SK-N-SH (cell line): ENCODE data around the gene WRAP73.

Experiments used
- RCOR1 ChIP-seq: fragments of 150-350 bp; IDR thresholded peaks from 2 replicates; pipeline ENCODE4 v1.6.1; 2017; ENCODE audit warnings: antibody characterized with exemption, low read length
- TF ChIP-seq, protein P1 (sequence below): fragments of 150-350 bp; IDR thresholded peaks from 2 replicates; pipeline ENCODE4 v1.6.1; 2017; ENCODE audit warnings: antibody characterized with exemption, low read length, low read depth, borderline replicate concordance
- TF ChIP-seq, protein P2 (sequence below): fragments of 200-600 bp; sonication (generic); IDR thresholded peaks from 2 replicates; pipeline ENCODE4 v1.6.1; 2017; ENCODE audit warnings: antibody characterized with exemption, mild to moderate bottlenecking, moderate library complexity

DNA sequence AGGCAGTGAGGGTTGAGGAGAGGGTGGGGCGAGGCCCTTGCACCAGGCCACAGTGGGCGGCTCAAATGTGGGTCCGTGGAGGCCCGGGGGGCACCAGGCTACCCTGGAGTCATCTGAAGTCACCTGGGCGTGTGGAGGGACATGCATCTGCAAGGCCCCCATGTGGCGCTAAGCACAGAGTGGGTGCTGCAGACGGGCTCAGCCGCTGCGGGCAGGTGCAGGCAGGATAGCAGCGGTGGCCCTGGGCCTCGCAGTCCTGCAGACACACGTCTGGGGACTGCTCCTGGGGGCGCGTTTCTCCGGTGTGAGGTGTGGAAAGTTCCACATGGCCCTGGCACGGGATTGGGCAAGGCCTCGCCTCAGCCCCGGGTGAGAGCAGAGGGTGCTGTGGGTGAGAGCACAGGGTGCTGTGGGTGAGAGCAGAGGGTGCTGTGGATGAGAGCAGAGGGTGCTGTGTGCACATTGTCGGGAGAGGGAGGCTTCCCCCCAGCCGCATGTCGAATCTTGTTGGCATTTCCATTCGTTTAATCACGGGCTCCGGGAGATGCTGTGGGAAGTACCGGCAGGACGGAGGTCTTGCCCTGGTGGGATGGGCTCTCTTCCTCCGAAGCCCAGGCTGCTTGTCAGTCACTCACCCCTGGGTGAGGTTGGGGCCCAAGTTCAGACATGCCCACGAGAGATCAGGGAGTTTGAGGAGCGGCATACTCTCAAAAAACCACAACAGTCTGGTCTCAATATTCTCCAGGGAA lies 48.9 kb upstream of the WRAP73 start:
- TF ChIP-seq, protein P1, sequence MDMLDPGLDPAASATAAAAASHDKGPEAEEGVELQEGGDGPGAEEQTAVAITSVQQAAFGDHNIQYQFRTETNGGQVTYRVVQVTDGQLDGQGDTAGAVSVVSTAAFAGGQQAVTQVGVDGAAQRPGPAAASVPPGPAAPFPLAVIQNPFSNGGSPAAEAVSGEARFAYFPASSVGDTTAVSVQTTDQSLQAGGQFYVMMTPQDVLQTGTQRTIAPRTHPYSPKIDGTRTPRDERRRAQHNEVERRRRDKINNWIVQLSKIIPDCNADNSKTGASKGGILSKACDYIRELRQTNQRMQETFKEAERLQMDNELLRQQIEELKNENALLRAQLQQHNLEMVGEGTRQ: no peak
- TF ChIP-seq RCOR1: no peak
- TF ChIP-seq, protein P2, sequence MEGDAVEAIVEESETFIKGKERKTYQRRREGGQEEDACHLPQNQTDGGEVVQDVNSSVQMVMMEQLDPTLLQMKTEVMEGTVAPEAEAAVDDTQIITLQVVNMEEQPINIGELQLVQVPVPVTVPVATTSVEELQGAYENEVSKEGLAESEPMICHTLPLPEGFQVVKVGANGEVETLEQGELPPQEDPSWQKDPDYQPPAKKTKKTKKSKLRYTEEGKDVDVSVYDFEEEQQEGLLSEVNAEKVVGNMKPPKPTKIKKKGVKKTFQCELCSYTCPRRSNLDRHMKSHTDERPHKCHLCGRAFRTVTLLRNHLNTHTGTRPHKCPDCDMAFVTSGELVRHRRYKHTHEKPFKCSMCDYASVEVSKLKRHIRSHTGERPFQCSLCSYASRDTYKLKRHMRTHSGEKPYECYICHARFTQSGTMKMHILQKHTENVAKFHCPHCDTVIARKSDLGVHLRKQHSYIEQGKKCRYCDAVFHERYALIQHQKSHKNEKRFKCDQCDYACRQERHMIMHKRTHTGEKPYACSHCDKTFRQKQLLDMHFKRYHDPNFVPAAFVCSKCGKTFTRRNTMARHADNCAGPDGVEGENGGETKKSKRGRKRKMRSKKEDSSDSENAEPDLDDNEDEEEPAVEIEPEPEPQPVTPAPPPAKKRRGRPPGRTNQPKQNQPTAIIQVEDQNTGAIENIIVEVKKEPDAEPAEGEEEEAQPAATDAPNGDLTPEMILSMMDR: no peak
